Trophoblast cell (in vitro differentiated cells and primary cell): ENCODE data around the gene PEPD.
A peak's percentile ranks its signal among the peaks of the same experiment; 100 is the strongest.

Source experiments
- DNase-seq, 2 donors: peaks; one replicate each; pipeline ENCODE4 v3.0.0-alpha.2; 2016
- H2AFZ ChIP-seq: 2 replicates; pipeline ENCODE4 v1.6.1; 2013; ENCODE audit warnings: low read length, moderate library complexity, mild to moderate bottlenecking; ENCODE audit not compliant: insufficient read depth, poor library complexity
- H2AK5ac ChIP-seq: 2 replicates; pipeline ENCODE4 v1.6.1; 2013; ENCODE audit warnings: mild to moderate bottlenecking, low read length
- H2BK120ac ChIP-seq: 2 replicates; pipeline ENCODE4 v1.6.1; 2013; ENCODE audit warnings: low read length, mild to moderate bottlenecking, moderate library complexity; ENCODE audit not compliant: insufficient read depth, poor library complexity
- H2BK12ac ChIP-seq: 2 replicates; pipeline ENCODE4 v1.6.1; 2013; ENCODE audit warnings: mild to moderate bottlenecking, low read length, moderate library complexity
- H2BK5ac ChIP-seq: 2 replicates; pipeline ENCODE4 v1.6.1; 2013; ENCODE audit warnings: low read length, low read depth, moderate library complexity, mild to moderate bottlenecking; ENCODE audit not compliant: poor library complexity
- H3K14ac ChIP-seq: 2 replicates; pipeline ENCODE4 v1.6.1; 2013; ENCODE audit warnings: mild to moderate bottlenecking, low read length
- H3K18ac ChIP-seq: 2 replicates; pipeline ENCODE4 v1.6.1; 2013; ENCODE audit warnings: mild to moderate bottlenecking, low read length
- H3K23ac ChIP-seq: 2 replicates; pipeline ENCODE4 v1.6.1; 2013; ENCODE audit warnings: low read length
- H3K27ac ChIP-seq: 2 replicates; pipeline ENCODE4 v1.5.1; 2013; ENCODE audit warnings: low read depth, mild to moderate bottlenecking, inconsistent platforms, low read length, moderate library complexity
- H3K27me3 ChIP-seq: 2 replicates; pipeline ENCODE4 v1.6.1; 2013; ENCODE audit warnings: inconsistent platforms, mild to moderate bottlenecking, low read length, moderate library complexity; ENCODE audit not compliant: insufficient read depth
- H3K36me3 ChIP-seq, 2 experiments: 1 replicate in 1 of 2; 2 replicates in 1 of 2; pipeline ENCODE4 v1.6.1; 2013; ENCODE audit warnings: low read length in 2 of 2, mild to moderate bottlenecking in 2 of 2, moderate library complexity in 1 of 2; ENCODE audit not compliant: insufficient read depth in 2 of 2, control insufficient read depth in 1 of 2
- H3K4ac ChIP-seq: 2 replicates; pipeline ENCODE4 v1.6.1; 2013; ENCODE audit warnings: low read depth, mild to moderate bottlenecking, low read length, moderate library complexity
- H3K4me1 ChIP-seq, 2 experiments: 1 replicate in 1 of 2; 2 replicates in 1 of 2; pipeline ENCODE4 v1.6.1; 2013; ENCODE audit warnings: low read length in 2 of 2, mild to moderate bottlenecking in 2 of 2, moderate library complexity in 1 of 2; ENCODE audit not compliant: insufficient read depth in 2 of 2, control insufficient read depth in 1 of 2
- H3K4me2 ChIP-seq: 2 replicates; pipeline ENCODE4 v1.6.1; 2013; ENCODE audit warnings: inconsistent platforms, mild to moderate bottlenecking, low read length, moderate library complexity
- H3K4me3 ChIP-seq: 2 replicates; pipeline ENCODE4 v1.5.1; 2013; ENCODE audit warnings: mild to moderate bottlenecking, low read depth, low read length, inconsistent platforms
- H3K79me1 ChIP-seq: one replicate; pipeline ENCODE4 v1.6.1; 2013; ENCODE audit warnings: low read length
- H3K79me2 ChIP-seq: 2 replicates; pipeline ENCODE4 v1.6.1; 2013; ENCODE audit warnings: low read length, mild to moderate bottlenecking; ENCODE audit not compliant: control insufficient read depth, insufficient read depth, poor library complexity
- H3K9ac ChIP-seq: 2 replicates; pipeline ENCODE4 v1.6.1; 2013; ENCODE audit warnings: mild to moderate bottlenecking, low read length
- H3K9me3 ChIP-seq: 2 replicates; pipeline ENCODE4 v1.6.1; 2013; ENCODE audit warnings: low read depth, mild to moderate bottlenecking, control low read depth, inconsistent platforms, low read length; ENCODE audit not compliant: insufficient read depth
- H4K12ac ChIP-seq: 2 replicates; pipeline ENCODE4 v1.6.1; 2013; ENCODE audit warnings: low read depth, mild to moderate bottlenecking, low read length, moderate library complexity
- H4K8ac ChIP-seq: 2 replicates; pipeline ENCODE4 v1.6.1; 2013; ENCODE audit warnings: low read depth, mild to moderate bottlenecking, low read length, moderate library complexity
- H4K91ac ChIP-seq: one replicate; pipeline ENCODE4 v1.6.1; 2013; ENCODE audit warnings: low read depth, mild to moderate bottlenecking, low read length, moderate library complexity
- WGBS: extraction: QIAGEN DNeasy Blood & Tissue Kit; methylation state at CpG from one replicate; pipeline ENCODE4 v1.1.7; 2013; ENCODE audit warnings: missing lambda C conversion rate; ENCODE audit not compliant: insufficient read length, insufficient coverage; ENCODE audit errors: extremely low coverage; 5-methylcytosine and 5-hydroxymethylcytosine counted together

The PEPD gene

DNA sequence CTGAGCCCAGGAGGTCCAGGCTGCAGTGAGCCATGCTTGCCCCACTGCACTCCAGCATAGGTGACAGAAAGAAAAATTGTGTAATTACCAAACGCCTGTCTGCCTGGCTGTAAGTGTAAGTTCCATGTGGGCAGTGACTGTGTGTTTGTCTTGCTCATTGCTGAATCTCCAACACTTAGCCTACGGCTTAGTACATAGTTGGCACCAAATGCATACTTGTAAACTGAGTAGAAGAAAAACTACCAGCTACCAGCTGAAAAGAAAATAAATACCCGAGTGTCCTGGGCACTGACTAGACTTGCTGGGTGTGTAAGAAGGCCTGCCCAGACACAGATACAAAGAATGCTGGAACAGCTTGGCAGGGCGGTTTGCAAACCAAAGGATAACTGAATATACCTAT is 150.8 kb downstream of the PEPD start:
- no peak overlapping the region for H4K8ac ChIP-seq

DNA sequence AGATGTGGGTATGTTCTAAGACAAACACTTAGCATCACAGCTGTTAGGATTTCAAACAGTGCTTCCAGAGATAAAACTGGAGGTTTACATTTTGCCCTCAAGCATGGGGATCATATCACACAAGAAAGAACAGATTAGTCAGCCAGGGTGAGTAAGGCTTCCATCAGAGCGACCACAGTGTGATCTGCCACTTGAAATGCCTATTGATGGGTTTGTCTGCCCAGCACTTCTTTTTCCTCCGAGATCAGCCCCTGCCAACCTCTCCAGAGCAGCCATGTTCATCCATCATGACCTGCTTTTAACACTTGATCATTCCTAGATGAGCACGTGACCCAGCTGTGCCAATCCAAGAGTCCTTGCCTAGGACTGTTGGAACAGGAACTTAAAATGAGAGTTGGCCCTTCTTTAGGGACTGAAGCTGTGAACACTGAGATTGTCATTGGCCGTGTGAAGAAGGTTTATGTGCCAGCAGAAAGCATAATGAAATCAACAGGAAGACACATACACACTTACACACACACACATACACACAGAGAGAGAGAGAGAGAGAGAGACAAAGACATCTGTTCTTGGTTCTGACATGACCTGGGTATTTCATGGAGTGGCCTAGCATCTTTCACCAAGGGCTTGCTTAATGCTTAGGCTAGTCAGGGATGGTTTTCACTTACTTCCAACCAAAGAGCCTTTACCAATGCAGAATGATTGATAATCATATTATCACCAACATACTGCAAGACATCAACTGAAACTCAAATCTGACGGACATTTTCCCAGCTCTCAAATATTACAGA is 153.3 kb downstream of the PEPD start:
- H2AFZ ChIP-seq: no peak overlapping the region
- H3K27ac ChIP-seq: no peak overlapping the region
- H4K91ac ChIP-seq: no peak overlapping the region
- H2AK5ac ChIP-seq: no peak overlapping the region
- H2BK120ac ChIP-seq: no peak overlapping the region
- no peak overlapping the region for H3K23ac ChIP-seq
- H3K79me1 ChIP-seq: peaks cover 5% of the 10 kb centered on the region
- no peak overlapping the region for H3K4me3 ChIP-seq
- WGBS: no CpG with 5 or more reads among the region's 5 CpGs
- H3K4me2 ChIP-seq: no peak overlapping the region
- H3K4me1 ChIP-seq: peaks cover 0 to 4% of the 10 kb centered on the region in 2 experiments
- H2BK12ac ChIP-seq: no peak overlapping the region
- H3K4ac ChIP-seq: no peak overlapping the region
- peak overlapping the region; percentile 60 for H3K9ac ChIP-seq
- no peak overlapping the region for H4K8ac ChIP-seq
- H3K27me3 ChIP-seq: no peaks in the 10 kb centered on the region
- H3K9me3 ChIP-seq: no peaks in the 10 kb centered on the region
- H3K18ac ChIP-seq: no peak overlapping the region
- DNase-seq: peak in 1 of 2 donors; percentile 56
- H4K12ac ChIP-seq: no peak overlapping the region
- H2BK5ac ChIP-seq: no peak overlapping the region
- H3K79me2 ChIP-seq: peaks cover 2% of the 10 kb centered on the region
- no peak overlapping the region for H3K14ac ChIP-seq
- no peaks in the 10 kb centered on the region for H3K36me3 ChIP-seq

More for the DNA sequence above, 150.8 kb downstream of the PEPD start:
- Histone ChIP-seq H3K36me3 (no peaks in the 10 kb centered on the region), H2BK12ac (no peak overlapping the region), H3K79me2 (peaks cover 10% of the 10 kb centered on the region), H2BK120ac (no peak overlapping the region), H3K4me1 (peaks cover 4 to 10% of the 10 kb centered on the region in 2 experiments), H3K18ac (no peak overlapping the region), H4K91ac (no peak overlapping the region), H2BK5ac (no peak overlapping the region), H4K12ac (no peak overlapping the region), H3K27ac (no peak overlapping the region), H3K4me3 (no peak overlapping the region), H3K79me1 (peaks cover 12% of the 10 kb centered on the region), H2AK5ac (no peak overlapping the region), H3K4me2 (no peak overlapping the region), H3K27me3 (no peaks in the 10 kb centered on the region), H3K23ac (no peak overlapping the region), H3K14ac (no peak overlapping the region), H3K9ac (no peak overlapping the region), H3K4ac (no peak overlapping the region), H2AFZ (no peak overlapping the region), H3K9me3 (no peaks in the 10 kb centered on the region)
- no CpG with 5 or more reads among the region's 4 CpGs for WGBS
- no peak for DNase-seq

DNA sequence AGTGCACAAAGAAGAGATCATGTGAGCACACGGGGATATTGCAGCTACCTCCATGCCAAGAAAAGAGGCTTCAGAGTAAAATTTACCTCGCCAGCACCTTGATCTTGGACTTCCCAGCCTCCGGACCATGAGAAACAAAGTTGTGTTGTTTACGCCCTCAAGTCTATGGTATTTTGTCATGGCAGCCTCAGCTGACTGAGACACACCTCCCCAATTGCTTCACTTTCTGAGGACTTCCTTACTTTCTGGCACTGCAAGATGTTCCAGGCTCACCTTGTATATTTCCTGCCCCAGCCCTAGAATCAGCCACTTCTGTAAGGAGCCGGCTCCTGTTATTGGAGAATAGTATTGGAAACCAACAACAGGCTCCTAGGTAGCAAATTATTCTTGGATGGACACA is 154.7 kb downstream of the PEPD start:
- Histone ChIP-seq H3K36me3 (no peaks in the 10 kb centered on the region), H2BK120ac (no peak overlapping the region), H3K4ac (no peak overlapping the region), H2BK12ac (no peak overlapping the region), H3K9me3 (no peaks in the 10 kb centered on the region), H4K91ac (no peak overlapping the region), H3K4me3 (no peak overlapping the region), H3K27me3 (no peaks in the 10 kb centered on the region), H2BK5ac (no peak overlapping the region), H3K9ac (no peak overlapping the region), H3K4me2 (no peak overlapping the region), H3K23ac (no peak overlapping the region), H4K12ac (no peak overlapping the region), H3K79me1 (no peaks in the 10 kb centered on the region), H3K18ac (no peak overlapping the region), H3K4me1 (no peaks in the 10 kb centered on the region), H3K14ac (no peak overlapping the region), H2AK5ac (no peak overlapping the region), H3K79me2 (no peaks in the 10 kb centered on the region), H4K8ac (no peak overlapping the region), H2AFZ (no peak overlapping the region), H3K27ac (no peak overlapping the region)
- WGBS: no CpG with 5 or more reads among the region's 5 CpGs
- DNase-seq: no peak

GRCh38 chr19:33366127-33366526 is 155.5 kb downstream of the PEPD start:
- Histone ChIP-seq H2AK5ac (no peak overlapping the region), H4K91ac (no peak overlapping the region), H3K9ac (no peak overlapping the region), H3K4me3 (no peak overlapping the region), H2BK5ac (no peak overlapping the region), H2AFZ (no peak overlapping the region), H3K9me3 (peaks cover 2% of the 10 kb centered on the region), H3K4me2 (no peak overlapping the region), H4K8ac (no peak overlapping the region), H3K4me1 (no peaks in the 10 kb centered on the region), H2BK120ac (no peak overlapping the region), H3K23ac (no peak overlapping the region), H2BK12ac (no peak overlapping the region), H3K27ac (no peak overlapping the region), H3K4ac (no peak overlapping the region), H3K79me1 (no peaks in the 10 kb centered on the region), H3K18ac (no peak overlapping the region), H3K14ac (no peak overlapping the region), H3K36me3 (no peaks in the 10 kb centered on the region), H3K27me3 (no peaks in the 10 kb centered on the region), H3K79me2 (no peaks in the 10 kb centered on the region), H4K12ac (no peak overlapping the region)
- WGBS: no CpG with 5 or more reads among the region's 6 CpGs
- DNase-seq: no peak
